Subcutaneous abdominal adipose tissue (tissue), 5 donors: Measurements from ENCODE around the gene CYTH1.

Experiments
- H3K27ac ChIP-seq: one replicate; pipeline ENCODE4 v1.7.0; 2013; ENCODE audit warnings: low read depth, mild to moderate bottlenecking, inconsistent platforms, low read length, moderate library complexity
- H3K27me3 ChIP-seq, 5 donors: one replicate each; pipeline ENCODE4 v1.7.0; 2013; ENCODE audit warnings: low read length in 5 of 5, inconsistent platforms in 1 of 5; ENCODE audit not compliant: control insufficient read depth in 5 of 5, insufficient read depth in 4 of 5
- H3K36me3 ChIP-seq, 5 donors: one replicate each; pipeline ENCODE4 v1.7.0; 2013; ENCODE audit warnings: low read length in 5 of 5; ENCODE audit not compliant: control insufficient read depth in 5 of 5, insufficient read depth in 5 of 5
- H3K4me1 ChIP-seq, 5 donors: one replicate each; pipeline ENCODE4 v1.7.0; 2013; ENCODE audit warnings: low read length in 5 of 5, mild to moderate bottlenecking in 3 of 5, moderate library complexity in 1 of 5; ENCODE audit not compliant: control insufficient read depth in 5 of 5, insufficient read depth in 5 of 5
- H3K4me3 ChIP-seq, 5 donors: one replicate each; pipeline ENCODE4 v1.7.0; 2013; ENCODE audit warnings: low read length in 5 of 5, low read depth in 1 of 5
- H3K9ac ChIP-seq, 5 donors: one replicate each; pipeline ENCODE4 v1.7.0; 2013; ENCODE audit warnings: low read length in 5 of 5, mild to moderate bottlenecking in 4 of 5, moderate library complexity in 3 of 5
- H3K9me3 ChIP-seq, 5 donors: one replicate each; pipeline ENCODE4 v1.7.0; 2013; ENCODE audit warnings: low read length in 5 of 5; ENCODE audit not compliant: control insufficient read depth in 5 of 5
- donor health status: healthy.
- donor health status: healthy.
- donor health status: healthy.
- donor health status: healthy.
- donor health status: healthy.

The CYTH1 gene

GRCh38 chr17:78641243-78641642 is 140.8 kb downstream of the CYTH1 start:
- H3K4me3 ChIP-seq, result no peak overlapping the region
- peaks cover 0 to 7% (median 0%) of the 10 kb centered on the region in 5 donors for H3K27me3 ChIP-seq
- no peak overlapping the region for H3K27ac ChIP-seq
- no peaks in the 10 kb centered on the region for H3K36me3 ChIP-seq
- H3K4me1 ChIP-seq, result peaks cover 4 to 21% (median 4%) of the 10 kb centered on the region in 5 donors
- H3K9ac ChIP-seq, result no peak overlapping the region
- H3K9me3 ChIP-seq, result no peaks in the 10 kb centered on the region

- peaks cover 4 to 15% (median 4%) of the 10 kb centered on the region in 5 donors for H3K4me1 ChIP-seq
- no peak overlapping the region for H3K9ac ChIP-seq
- no peak overlapping the region for H3K27ac ChIP-seq
- H3K27me3 ChIP-seq, result peaks cover 0 to 6% (median 0%) of the 10 kb centered on the region in 5 donors
- no peaks in the 10 kb centered on the region for H3K9me3 ChIP-seq
- H3K4me3 ChIP-seq, result no peak overlapping the region
- H3K36me3 ChIP-seq, result no peaks in the 10 kb centered on the region
Observed at GRCh38 chr17:78640700-78641099, 141.4 kb downstream of the CYTH1 start.

- Histone ChIP-seq H3K9me3 (no peaks in the 10 kb centered on the region), H3K27ac (no peak overlapping the region), H3K4me3 (no peak overlapping the region)
Observed at GRCh38 chr17:78637643-78638420, 144.2 kb downstream of the CYTH1 start.

GRCh38 chr17:78637146-78637545 is 144.9 kb downstream of the CYTH1 start:
- H3K9ac ChIP-seq, result no peak overlapping the region
- no peaks in the 10 kb centered on the region for H3K27me3 ChIP-seq
- peaks cover 0 to 4% (median 0%) of the 10 kb centered on the region in 5 donors for H3K4me1 ChIP-seq
- no peak overlapping the region for H3K27ac ChIP-seq
- no peaks in the 10 kb centered on the region for H3K9me3 ChIP-seq
- H3K36me3 ChIP-seq, result no peaks in the 10 kb centered on the region
- no peak overlapping the region for H3K4me3 ChIP-seq

More at GRCh38 chr17:78637643-78638420, 144.2 kb downstream of the CYTH1 start:
- H3K36me3 ChIP-seq, result no peaks in the 10 kb centered on the region
- H3K4me1 ChIP-seq, result peaks cover 0 to 4% (median 0%) of the 10 kb centered on the region in 5 donors
- no peaks in the 10 kb centered on the region for H3K27me3 ChIP-seq
- no peak overlapping the region for H3K9ac ChIP-seq

GRCh38 chr17:78634154-78634553 is 147.9 kb downstream of the CYTH1 start:
- H3K36me3 ChIP-seq, result no peaks in the 10 kb centered on the region
- no peaks in the 10 kb centered on the region for H3K27me3 ChIP-seq
- H3K9me3 ChIP-seq, result no peaks in the 10 kb centered on the region
- no peak overlapping the region for H3K9ac ChIP-seq
- H3K27ac ChIP-seq, result no peak overlapping the region
- no peak overlapping the region for H3K4me3 ChIP-seq
- peaks cover 0 to 4% (median 0%) of the 10 kb centered on the region in 5 donors for H3K4me1 ChIP-seq

- no peak overlapping the region for H3K27ac ChIP-seq
- no peaks in the 10 kb centered on the region for H3K27me3 ChIP-seq
- no peaks in the 10 kb centered on the region for H3K4me1 ChIP-seq
- no peak overlapping the region for H3K9ac ChIP-seq
- H3K4me3 ChIP-seq, result no peak overlapping the region
- no peaks in the 10 kb centered on the region for H3K9me3 ChIP-seq
- H3K36me3 ChIP-seq, result no peaks in the 10 kb centered on the region
Observed at GRCh38 chr17:78629436-78629995, 152.6 kb downstream of the CYTH1 start.

GRCh38 chr17:78628547-78629435 is 153.3 kb downstream of the CYTH1 start:
- Histone ChIP-seq H3K36me3 (no peaks in the 10 kb centered on the region), H3K9me3 (no peaks in the 10 kb centered on the region), H3K27me3 (no peaks in the 10 kb centered on the region), H3K4me1 (no peaks in the 10 kb centered on the region), H3K27ac (no peak overlapping the region), H3K4me3 (no peak overlapping the region), H3K9ac (no peak overlapping the region)

- Histone ChIP-seq H3K4me1 (no peaks in the 10 kb centered on the region), H3K4me3 (no peak overlapping the region), H3K9me3 (peaks cover 0 to 6% (median 0%) of the 10 kb centered on the region in 5 donors), H3K27ac (no peak overlapping the region), H3K9ac (no peak overlapping the region), H3K27me3 (no peaks in the 10 kb centered on the region), H3K36me3 (no peaks in the 10 kb centered on the region)
Observed at GRCh38 chr17:78624324-78625151, 157.5 kb downstream of the CYTH1 start.
